NCI-H2171 treated with DMSO at 0.1 percent for 48 hours (cell line): Measurements from ENCODE around the gene SNX13.
"Not testable (repeated sequence)": the region's sequence is repeated elsewhere in the genome, so short reads cannot be mapped to it uniquely, and the experiment has no call there.

Experiments used
- DNase-seq: peaks from one replicate; lab custom pipeline; 2025; lab: John Stamatoyannopoulos, UW

Gene SNX13

GRCh38 chr7:17845197-17845547, 95.1 kb downstream of the SNX13 start:
- DNase-seq, result no peak

DNA sequence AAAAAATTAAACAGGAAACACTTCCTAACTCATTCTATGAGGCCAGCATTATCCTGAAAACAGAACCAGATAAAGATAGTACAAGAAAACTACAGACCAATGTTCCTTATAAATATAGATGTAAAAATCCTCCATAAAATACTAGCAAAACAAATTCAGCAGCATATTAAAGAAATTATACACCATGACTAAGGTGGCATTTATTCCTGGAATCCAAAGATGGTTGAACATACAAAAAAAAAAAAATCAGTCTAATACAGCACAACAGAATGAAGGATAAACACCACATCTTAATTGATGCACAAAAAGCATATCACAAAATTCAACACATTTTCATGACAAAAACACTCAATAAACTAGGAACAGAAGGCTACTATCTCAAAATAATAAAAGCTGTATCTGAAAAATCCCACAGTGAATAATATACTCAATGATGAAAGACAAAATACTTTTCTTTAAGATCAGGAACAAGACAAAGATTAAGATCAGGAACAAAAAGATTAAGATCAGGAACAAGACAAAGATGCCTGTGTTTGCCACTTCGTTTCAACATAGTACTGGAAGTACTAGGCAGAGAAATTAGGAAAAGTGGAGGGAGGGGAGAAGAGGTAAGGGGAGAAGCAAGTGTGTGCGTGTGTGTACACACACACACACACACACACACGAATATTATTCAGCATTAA, 95.6 kb downstream of the SNX13 start:
- no peak for DNase-seq

DNA sequence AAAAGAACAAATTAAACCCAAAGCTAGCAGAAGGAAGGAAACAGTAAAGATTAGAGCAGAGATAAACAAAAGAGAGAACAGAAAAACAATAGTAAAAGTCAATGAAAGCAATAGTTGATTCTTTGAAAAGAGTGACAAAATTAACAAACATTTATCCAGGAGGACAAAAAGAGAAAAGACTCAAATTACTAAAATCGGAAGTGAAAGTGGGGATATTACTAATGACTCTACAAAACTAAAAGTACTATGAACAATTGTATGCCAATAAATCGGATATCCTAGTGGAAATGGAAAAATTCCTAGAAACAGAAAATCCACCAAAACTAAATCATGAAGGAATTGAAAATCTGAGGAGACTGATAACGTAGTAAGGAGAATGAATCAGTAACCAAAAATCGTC, 96.3 kb downstream of the SNX13 start:
- no peak for DNase-seq

GRCh38 chr7:17843041-17843440, 97.3 kb downstream of the SNX13 start:
- no peak for DNase-seq

DNA sequence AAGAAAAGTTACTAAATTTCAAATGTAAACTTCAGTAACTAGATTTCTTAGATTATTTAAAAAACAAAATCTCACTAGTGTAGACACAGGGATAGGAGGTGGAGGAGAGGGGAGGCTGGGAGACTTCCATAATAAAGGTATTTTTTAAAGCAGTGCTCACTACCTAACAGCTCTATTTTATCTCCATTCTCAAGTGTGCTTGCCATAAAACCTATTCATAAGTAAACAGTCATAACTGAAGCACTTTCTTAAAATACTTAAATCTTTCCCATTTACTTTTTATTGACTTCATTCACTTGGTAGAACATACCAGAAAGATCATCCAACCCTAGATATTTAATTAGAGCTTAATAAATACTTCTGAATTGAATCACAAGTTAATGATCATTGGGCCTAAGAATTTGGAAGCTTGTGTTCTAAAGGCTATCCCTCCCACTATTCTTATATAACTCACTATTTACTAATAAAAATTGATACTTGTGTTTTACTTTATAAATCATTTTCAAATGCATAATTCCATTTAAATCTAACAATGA, 107.4 kb downstream of the SNX13 start:
- no peak for DNase-seq

- no peak for DNase-seq
Measured at GRCh38 chr7:17832242-17832641, 108.1 kb downstream of the SNX13 start.

- no peak for DNase-seq
Measured at GRCh38 chr7:17830206-17830605, 110.1 kb downstream of the SNX13 start.

DNA sequence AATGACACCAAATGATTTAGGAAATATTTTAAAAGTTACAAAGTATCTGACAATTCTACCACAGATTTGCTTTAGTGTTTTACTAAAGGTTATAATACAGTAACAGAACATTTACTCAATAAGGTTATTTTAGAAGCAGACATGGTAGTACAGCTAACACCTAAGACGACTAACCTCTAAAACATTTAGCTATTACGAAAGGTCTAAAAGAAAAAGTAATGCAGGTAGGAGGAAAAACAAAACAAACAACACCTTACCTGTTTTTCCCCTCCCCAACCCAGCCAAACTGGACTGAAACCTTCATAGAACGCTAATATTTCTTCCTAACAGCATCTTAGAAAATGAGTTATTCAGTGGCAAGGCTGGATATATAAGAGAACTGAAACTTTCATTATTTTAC, 111.3 kb downstream of the SNX13 start:
- DNase-seq, result no peak

- peak; percentile 77 for DNase-seq
Measured at GRCh38 chr7:17822547-17823173, 117.6 kb downstream of the SNX13 start.

- DNase-seq, result no peak
Measured at GRCh38 chr7:17816903-17817302, 123.4 kb downstream of the SNX13 start.

- no peak for DNase-seq
Measured at GRCh38 chr7:17815318-17815717, 125.0 kb downstream of the SNX13 start.

DNA sequence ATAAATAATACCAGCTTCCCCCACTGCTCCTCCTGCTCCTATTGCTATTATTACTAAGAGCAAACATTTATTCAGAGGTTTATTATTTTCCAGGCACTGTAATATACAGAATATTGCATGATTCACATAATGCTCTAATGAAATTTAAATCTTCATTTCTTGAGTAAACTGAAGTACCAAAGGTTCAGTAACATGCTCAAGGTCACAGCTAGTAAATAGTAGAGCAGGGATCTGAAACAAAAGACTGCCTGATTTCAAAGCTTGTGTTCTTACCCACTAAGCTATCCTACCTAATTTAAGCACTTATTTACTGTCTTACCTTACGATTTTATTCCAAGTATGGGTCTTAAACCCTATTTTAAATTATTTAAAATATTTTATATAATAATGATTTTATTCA, 126.2 kb downstream of the SNX13 start:
- no peak for DNase-seq

DNA sequence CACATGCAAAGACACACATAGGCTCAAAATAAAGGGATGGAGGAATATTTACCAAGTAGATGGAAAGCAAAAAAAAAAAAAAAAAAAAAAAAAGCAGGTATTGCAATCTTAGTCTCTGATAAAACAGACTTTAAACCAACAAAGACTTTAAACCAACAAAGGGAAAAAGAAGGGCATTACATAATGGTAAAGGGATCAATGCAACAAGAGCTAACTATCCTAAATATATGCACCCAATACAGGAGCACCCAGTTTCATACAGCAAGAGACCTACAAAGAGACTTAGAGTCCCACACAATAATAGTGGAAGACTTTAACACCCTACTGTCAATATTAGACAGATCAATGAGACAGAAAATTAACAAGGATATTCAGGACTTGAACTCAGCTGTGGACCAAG, 131.1 kb downstream of the SNX13 start:
- not testable (repeated sequence) for DNase-seq

DNA sequence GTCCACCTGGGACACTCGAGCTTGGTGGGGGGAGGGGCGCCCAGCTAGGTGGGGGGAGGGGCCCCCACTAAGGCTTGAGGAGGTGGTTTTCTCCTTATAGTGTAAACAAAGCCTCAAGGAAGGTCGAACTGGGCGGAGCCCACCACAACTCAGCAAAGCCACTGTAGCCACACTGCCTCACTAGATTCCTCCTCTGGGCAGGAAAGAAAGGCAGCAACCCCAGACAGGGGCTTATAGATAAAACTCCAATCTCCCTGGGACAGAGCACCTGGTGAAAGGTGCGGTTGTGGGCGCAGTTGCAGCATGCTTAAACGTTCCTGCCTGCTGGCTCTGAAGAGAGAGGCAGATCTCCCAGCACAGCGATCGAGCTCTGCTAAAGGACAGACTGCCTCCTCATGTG, 133.1 kb downstream of the SNX13 start:
- no peak for DNase-seq

DNA sequence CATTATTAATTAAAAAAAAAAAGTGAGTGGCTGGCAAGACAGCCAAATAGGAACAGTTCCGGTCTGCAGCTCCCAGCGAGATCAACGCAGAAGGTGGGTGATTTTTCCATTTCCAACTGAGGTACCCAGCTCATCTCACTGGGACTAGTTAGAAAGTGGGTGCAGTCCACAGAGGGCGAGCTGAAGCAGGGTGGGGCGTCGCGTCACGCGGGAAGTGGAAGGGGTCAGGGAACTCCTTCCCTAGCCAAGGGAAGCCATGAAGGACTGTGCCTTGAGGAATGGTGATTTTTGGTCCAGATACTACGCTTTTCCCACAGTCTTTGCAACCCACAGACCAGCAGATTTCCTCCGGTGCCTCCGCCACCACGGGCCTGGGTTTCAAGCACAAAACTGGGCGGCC, 133.7 kb downstream of the SNX13 start:
- no peak for DNase-seq

GRCh38 chr7:17802056-17802455, 138.2 kb downstream of the SNX13 start:
- DNase-seq, result no peak

GRCh38 chr7:17792075-17792936, 148.0 kb downstream of the SNX13 start:
- DNase-seq, result no peak

GRCh38 chr7:17787257-17787656, 153.0 kb downstream of the SNX13 start:
- DNase-seq, result peak; percentile 33

DNA sequence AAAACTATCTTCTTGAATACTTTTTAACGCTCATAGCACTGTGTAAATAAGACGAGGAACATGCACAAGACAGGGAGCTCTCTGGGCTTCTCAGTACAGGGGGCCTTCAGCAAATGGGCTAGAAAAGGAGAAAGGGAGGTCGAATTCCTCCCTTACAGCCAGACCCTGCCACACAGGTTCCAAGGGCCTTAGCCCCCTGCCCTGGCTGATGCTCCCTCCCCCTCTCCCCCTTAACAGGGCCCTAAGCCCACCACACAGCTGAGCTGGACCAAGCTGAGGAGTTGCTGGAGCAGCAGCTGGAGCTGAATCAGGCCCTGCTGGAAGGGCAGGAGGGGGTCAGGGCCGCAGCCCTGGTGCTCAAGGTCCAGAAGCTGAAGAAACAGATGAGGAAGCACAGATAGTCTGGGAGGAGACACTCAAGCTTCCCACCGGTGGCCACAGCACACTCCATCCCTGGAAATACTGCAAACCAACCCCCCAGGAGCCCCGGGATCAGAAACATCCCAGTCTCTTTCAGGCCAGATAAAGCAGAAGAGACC, 153.9 kb downstream of the SNX13 start:
- no peak for DNase-seq

DNA sequence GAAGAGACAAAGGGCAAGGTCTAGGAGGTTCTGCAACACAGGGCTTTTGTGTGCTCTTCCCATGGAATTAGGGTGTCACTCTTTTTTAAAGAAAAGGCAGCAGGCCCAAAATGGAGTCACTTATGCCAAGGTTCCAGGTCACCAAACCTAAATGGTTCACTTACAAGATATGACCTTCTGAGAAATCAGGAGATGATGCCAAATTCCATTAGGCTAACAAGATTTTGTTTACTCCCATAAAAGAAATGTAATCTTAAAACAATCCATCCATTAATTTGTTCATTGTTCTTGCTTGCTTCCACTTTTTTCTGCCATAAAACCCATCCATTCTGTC, 158.1 kb downstream of the SNX13 start:
- DNase-seq, result no peak

- DNase-seq, result no peak
Measured at GRCh38 chr7:17781491-17782215, 158.6 kb downstream of the SNX13 start.

- no peak for DNase-seq
Measured at GRCh38 chr7:17779381-17779780, 160.9 kb downstream of the SNX13 start.
